Activated CD4-positive, CD25-positive, alpha-beta regulatory T cell treated with anti-CD3 and anti-CD28 coated beads, Interleukin-2, amount 50 U/mL, for 72 hours (primary cell): ENCODE measurements around the gene PARD3.

Experiments used
- DNase-seq: peaks from one replicate; pipeline ENCODE4 v3.0.0; 2021

PARD3 gene

GRCh38 chr10:34319197-34319846, 495.8 kb downstream of the PARD3 start:
- DNase-seq = no peak

DNA sequence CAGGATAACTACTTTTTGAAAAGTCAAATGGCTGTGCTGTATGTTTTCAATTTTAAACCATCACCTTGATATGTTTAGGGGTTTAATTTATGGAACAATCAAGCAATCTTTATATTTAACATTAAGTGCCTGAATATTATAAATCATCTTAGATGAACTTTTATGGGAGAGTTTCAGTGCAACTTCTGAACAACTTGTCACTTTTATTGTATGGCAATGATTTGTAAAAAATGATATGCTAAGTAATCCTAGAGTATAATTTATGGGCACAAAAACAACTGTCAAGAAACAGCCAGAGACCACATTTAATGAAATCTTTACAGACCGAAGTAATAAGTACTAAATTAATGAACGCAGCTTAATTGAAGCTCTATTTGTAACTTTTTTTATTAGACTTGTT, 498.9 kb downstream of the PARD3 start:
- no peak for DNase-seq

- no peak for DNase-seq
Measured at GRCh38 chr10:34314457-34314856, 500.6 kb downstream of the PARD3 start.

DNA sequence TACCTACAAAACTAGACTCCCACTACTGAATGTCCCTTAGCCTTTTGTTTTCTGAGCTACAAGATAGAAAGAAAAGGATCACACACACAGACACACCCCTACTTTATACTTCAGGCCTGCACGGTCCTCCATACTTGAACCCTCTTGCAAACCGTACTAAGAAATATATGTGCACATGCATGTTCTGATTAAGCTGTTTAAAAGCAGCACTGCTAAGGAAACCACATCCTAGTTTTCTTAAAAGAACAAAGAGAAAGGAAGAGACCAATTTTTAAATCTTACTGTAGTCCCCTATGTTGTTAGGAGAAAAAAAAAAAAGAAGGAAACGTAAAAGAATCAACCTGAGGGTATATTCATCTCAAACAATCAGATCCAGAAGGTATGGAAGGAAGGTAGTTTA, 501.2 kb downstream of the PARD3 start:
- DNase-seq = no peak

- DNase-seq = no peak
Measured at GRCh38 chr10:34313353-34313752, 501.7 kb downstream of the PARD3 start.

GRCh38 chr10:34311679-34312078, 503.4 kb downstream of the PARD3 start:
- no peak for DNase-seq

DNA sequence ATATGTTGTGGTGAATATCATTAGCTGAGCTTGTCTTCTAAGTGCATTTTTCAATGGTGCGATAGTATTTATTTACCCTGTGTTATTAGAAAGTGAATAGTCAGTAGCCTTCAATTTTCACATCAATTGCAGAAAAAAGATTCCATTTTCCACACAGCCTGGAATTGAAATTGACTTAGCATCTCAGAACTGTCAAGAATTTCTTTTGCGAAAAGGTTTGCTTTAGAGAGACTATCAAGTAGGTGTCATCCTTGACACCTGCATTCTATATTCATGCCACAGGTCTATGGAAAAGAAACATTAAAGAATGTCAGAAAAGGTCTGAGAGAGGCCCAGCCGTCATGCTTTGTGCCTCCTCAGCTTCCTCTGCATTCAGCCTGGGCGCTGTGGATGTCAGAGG, 504.9 kb downstream of the PARD3 start:
- no peak for DNase-seq

- no peak for DNase-seq
Measured at GRCh38 chr10:34305189-34305588, 509.9 kb downstream of the PARD3 start.

DNA sequence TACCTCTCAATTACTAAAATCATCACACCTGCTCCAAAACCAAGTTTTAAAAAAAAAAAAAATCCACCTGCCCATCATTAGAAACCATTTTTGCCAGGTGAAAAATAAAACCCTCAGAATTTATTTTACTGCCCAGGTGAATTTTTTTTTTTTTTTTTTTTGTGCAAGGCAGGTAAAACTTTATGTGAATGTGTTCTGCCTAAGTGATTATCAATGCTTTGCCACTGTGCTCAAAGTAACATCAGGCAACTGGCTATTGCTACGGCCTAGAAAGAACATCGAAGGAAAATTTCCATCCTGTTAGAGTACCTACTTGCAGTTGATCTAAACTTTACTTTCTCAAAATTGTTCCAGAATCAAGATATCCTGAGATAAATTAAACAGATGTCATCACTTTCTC, 512.1 kb downstream of the PARD3 start:
- DNase-seq = no peak

GRCh38 chr10:34299105-34299611, 515.9 kb downstream of the PARD3 start:
- no peak for DNase-seq

DNA sequence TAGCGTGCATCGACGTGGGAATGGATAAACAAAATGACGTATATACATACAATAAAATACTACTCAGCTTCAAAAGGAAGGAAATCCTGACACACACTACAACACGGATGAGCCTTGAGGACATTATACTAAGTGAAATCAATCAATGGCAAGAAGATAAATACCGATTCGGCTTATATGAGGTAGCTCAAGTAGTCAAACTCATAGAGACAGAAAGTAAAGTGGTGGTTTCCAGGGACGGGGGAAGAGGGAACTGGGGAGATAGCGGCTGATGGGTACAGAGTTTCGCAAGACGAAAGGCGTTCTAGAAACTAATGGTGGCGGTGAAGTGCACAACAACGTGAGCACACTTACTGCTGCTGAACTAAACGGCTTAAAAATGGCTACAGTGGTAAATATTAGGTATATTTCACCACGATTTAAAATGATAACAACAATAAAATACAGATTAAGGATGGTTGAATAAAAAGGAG, 516.7 kb downstream of the PARD3 start:
- no peak for DNase-seq

DNA sequence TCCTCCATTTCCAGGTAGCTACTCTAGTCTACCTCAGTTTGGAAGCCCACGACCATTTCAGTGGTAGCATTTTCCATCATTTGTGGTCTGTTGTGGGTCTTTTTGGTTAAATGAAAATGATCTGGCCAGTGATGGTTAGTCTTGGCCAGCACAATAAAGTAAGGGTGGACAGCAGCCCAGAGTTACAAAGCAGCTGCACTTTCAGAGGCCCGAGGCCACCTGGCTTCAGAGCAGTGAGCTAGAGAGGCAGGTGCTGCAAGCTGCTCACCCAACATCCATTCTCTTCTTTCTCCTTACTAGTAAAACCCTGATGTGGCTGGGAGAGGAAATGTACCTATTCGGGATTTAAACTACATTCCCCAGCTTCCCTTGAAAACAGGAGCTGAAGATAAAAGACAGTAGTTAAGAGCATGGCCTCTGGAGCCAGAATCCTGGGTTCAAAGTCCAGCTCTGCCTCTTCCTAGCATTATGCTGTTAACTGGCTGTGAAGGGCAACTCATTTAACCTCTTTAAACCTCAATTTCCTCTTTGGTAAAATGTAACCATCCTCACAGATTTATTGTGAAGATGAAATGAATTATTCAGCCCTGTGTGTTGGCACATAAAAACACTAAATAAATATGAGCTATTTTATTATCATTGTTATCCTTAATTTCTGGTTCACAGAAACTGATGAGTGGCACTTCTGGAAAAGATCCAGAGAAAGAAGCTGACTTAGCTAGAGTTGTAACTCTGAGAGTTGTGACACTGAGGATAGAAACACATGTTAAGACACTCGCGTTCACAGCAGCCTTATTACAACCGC, 517.4 kb downstream of the PARD3 start:
- DNase-seq = no peak

DNA sequence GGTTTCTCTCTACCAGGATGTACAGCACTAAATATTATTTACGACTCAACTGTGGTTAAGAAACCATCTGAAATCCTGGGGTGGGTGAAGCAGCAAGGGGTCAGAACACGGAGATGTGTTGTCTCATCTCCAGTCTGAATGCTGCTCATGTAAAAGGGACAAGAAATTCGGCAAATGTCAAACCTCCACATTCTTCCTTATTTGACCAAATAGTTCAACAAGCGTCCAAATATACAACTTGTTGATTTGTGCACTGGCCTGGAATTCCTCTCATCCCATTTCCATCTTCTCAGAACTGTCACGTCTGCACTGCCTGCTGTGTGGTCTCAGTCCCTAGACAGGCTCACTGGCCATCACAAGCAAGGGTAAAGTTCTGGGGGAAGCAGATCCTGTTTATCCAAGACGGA, 520.0 kb downstream of the PARD3 start:
- no peak for DNase-seq

DNA sequence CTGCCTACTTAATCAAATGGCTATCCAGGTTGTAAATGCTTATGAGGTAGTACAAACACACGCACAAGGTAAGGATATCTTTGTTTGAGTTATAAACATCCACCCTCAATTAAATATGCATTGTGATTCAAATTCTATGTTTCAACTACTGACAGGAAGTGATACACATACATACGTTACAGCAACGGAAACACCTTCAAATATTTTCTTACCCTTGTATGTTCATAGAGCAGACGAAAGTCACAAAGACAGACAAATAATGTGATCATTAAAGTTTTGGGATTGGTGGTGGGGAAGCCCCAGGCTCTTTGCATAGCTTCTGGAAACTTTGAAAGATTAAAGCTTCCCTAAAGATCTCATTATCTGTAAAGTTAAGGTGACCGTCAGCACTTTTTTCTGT, 521.0 kb downstream of the PARD3 start:
- DNase-seq = no peak

DNA sequence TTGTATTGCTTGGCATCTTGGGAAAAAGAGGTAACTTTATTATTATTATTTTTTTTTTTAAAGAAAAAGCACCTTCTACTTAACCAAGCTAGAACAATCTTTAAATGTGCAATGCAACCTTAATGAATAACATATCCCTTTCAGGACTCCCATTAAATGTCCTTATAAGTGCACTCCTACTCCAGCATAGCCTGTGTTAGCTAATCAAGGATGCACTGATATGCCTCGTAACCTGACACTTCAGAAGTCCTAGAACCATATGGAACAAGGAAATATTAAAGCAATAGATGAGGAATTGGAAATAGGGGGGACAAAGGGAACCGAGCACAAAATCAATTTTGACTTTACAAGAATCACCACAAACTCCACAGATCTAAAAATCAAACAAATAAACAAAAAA, 522.4 kb downstream of the PARD3 start:
- no peak for DNase-seq

GRCh38 chr10:34292194-34292565, 522.9 kb downstream of the PARD3 start:
- DNase-seq = no peak

- no peak for DNase-seq
Measured at GRCh38 chr10:34291466-34292193, 523.5 kb downstream of the PARD3 start.

DNA sequence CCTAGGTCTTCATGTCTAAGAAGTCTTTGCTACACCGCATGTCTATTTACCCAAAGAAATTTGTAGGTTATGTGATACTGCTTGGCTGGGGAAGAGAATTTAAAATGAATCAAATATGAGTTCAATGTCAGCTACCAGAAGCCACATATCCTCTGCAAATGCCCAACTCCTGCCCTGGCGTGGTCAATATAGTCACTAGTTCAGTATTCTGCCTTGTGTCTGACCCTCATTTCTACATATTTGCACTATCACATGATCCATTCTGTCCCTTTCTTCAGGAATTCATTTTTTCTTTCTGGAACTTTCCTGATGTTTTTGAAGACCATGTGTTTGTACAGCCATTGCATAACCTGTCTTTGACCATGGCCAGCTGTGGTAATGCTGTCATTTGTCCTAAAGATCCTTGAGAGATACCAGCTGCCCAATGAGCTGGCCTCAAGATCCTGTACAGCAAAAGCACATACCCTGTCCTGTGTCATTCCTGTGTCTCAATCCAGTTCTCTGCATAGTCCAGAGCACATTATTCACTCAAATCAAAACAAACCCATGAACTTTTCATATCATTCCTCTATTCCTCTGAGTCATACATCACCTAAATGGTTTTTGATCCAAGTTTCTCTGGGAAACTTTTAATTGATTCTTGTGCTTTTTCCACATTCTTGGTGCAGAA, 524.5 kb downstream of the PARD3 start:
- DNase-seq = no peak

DNA sequence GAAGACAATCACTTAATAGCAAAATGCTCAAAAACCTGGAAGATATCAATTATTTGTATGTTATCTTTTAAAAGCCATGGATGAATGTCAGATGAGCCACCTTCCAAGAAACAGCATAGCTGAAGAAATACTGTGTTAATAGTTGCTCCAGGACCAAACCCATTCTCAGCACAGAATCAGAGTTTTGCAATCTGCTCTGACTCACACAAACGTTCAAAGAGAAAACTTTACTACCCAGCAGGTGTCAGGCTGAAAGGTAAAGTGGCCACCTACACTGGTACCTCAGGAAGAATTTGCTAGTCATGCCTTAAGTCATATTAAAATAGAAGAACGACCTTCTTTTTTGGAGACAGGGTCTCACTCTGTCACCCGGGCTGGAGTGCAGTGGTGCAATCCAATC, 526.5 kb downstream of the PARD3 start:
- no peak for DNase-seq

- no peak for DNase-seq
Measured at GRCh38 chr10:34286136-34286739, 528.9 kb downstream of the PARD3 start.

GRCh38 chr10:34281661-34282582, 533.2 kb downstream of the PARD3 start:
- DNase-seq = no peak
